Stimulated activated CD8-positive, alpha-beta memory T cell treated with anti-CD3 and anti-CD28 coated beads, Interleukin-7, amount 100 ng/mL, for 4 hours (primary cell): ENCODE measurements around the gene ETFDH.
"Not testable (repeated sequence)": the region's sequence is repeated elsewhere in the genome, so short reads cannot be mapped to it uniquely, and the experiment has no call there.

ENCODE experiments used
- DNase-seq, 2 donors: peaks; one replicate each; pipeline ENCODE4 v3.0.0-alpha.2; 2020; ENCODE audit warnings: low read depth in 2 of 2

Gene ETFDH

DNA sequence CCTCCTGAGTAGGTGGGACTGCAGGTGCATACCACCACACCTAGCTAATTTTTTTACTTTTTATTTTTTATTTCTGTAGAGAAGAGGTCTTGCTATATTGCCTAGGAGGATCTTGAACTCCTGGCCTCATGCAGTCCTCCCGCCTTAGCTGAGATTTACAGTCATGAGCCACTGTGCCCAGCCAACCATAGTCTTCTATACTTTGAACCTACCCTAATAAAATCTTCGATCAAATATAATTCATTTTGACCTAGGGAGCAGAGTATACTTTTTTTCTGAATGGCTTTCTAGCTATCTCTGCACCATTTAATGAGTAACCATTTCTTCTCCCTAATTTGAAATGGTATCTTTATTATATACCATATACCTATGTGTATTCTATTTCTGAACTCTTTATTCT is 6.7 kb downstream of the ETFDH start:
- no peak for DNase-seq

DNA sequence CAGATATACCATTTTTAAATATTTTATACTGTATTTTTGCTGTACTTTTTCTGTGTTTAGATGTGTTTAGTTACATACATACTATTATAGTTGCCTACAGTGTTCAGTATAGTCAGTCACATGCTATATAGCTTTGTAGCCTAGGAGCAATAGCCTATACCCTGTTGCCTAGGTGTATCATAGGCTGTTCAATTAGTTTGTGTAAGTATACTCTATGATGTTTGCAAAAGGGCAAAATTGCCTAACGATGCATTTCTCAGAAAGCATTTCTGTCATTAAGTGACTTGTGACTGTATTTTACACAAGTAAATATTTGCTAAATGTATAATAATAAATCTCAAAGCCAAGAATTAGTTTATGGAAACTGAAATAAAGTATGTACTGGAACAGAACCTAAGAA is 9.5 kb downstream of the ETFDH start:
- no peak for DNase-seq

DNA sequence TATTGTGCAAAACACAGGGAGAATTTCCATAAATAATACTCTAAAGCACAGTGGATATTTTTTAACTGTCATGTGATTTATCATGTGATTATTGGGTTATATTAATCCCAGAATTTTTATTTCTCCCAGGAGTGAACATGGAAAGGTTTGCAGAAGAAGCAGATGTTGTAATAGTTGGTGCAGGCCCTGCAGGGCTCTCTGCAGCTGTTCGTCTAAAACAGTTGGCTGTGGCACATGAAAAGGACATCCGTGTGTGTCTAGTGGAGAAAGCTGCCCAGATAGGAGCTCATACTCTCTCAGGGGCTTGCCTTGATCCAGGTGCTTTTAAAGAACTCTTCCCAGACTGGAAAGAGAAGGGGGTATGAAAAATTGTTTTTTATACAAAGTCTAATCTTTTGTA is 10.0 kb downstream of the ETFDH start:
- DNase-seq, result no peak

DNA sequence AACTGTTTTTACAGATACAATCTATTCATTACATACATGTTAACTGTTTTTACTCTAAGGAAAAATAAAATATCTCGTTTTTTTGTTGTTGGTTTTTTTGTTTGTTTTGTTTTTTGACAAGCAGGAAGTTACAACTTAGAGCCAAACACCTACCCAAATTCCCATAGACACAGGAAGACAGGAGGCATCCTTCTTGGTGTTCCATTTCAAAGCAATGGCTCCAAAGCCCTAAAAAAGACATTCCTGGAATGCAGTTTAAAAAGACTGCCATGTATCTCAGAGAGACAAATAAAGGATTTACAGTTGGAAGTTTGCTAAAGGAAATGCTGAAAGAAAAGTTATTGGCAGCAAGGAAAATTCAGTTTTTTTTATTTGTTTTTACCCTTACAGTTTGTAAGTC is 16.7 kb downstream of the ETFDH start:
- no peak for DNase-seq

DNA sequence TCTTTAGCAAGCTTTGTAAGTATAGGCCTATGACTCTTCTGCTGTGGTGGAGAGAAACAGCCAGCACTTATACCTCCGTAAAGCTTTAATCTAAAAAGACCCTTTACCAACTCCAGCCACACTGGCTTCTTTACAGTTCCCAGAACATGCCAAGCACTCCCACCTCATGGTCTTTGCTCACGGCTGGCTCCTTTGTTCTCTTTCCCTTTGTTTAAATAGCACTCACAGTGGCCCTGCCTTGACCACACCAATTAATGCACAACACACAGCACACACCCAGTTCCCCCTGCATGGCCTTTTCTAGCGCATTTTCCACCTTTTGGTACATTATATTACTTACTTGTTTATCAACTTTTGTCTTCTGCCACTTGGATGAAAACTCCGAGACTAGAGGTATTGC is 32.2 kb downstream of the ETFDH start:
- DNase-seq, result no peak

DNA sequence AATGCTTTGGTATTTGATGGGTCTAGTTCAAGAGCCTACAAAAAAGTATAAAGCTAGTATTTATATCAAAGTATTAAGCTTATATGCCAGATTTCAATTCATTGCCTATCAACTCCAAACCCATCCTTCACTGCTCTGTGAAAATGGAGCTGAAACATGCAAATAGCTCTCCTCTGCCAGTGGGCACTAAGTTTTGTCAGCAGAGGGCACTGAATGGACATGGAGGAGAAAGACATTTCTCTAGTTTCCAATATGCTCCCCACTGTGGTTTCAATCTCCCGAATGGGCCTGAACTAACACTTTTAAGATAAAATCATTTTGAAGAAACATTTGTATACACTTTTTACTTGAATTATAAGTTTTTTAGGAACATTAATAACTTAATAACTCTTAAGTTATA is 38.7 kb downstream of the ETFDH start:
- no peak for DNase-seq

DNA sequence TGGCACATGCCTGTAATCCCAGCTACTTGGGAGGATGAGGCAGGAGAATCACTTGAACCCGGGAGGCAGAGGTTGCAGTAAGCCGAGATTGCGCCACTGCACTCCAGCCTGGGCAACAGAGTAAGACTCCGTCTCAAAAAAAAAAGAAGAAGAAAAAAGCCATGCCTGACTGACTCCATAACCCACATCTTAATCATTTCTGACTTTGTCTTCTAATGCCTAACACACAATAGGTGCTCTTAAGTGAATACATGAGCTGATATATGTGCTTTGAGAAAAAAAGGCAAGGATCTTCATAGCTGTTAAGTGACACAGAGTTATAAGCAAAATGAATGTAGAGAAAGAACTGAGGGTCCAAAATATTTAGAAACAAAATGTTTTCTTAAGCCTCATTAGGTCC is 40.5 kb downstream of the ETFDH start:
- not testable (repeated sequence) for DNase-seq

DNA sequence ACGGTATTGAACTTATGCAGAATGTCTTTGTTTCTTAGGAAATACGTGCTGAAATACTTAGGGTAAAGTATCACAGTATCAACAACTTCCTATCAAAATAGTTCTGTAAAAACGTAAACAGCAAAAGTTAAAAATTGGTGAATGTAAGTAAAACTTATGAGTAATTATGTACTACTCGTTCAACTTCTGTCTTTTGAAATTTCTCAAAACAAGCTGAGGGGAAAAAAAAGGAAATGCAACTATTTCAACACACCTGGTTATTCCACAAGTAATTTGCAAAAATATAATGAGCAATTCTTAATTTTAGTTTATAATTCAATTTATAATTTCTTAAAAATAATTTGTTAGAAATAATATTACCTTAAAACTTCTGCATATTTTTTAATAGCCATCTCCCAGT is 42.8 kb downstream of the ETFDH start:
- DNase-seq, result no peak

DNA sequence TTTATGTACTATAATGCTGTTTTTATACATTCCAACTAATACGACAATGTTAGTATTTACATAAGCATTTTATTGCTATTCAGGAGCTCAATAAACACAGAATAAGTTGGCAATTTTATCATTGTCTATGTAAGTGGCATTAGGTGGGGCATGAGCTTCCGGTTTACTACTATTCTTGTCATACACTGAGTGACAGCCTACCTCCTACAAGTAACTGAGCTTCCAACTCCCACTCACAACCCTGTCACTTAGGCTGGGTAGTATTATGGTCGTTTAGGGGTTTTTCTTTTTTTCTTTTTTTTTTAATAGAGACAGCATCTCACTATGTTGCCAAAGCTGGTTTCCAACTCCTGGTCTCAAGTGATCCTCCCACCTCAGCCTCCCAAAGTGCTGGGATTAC is 43.7 kb downstream of the ETFDH start:
- no peak for DNase-seq

DNA sequence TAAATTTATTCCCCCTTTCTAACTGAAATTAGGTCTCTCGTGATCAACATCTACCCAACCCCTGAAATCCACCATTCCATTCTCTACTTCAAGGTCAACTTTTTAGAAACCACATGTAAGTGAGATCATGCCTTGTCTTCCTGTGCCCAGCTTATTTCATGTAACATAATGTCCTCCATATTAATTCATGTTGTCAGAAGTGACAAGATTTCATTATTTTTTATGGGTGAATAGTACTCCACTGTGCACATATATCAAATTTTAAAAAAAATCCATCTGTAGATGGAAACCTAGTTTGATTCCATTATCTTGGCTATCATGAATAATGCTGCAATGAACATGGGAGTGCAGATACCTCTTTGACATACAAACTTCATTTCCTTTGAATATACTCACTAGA is 49.6 kb downstream of the ETFDH start:
- no peak for DNase-seq

DNA sequence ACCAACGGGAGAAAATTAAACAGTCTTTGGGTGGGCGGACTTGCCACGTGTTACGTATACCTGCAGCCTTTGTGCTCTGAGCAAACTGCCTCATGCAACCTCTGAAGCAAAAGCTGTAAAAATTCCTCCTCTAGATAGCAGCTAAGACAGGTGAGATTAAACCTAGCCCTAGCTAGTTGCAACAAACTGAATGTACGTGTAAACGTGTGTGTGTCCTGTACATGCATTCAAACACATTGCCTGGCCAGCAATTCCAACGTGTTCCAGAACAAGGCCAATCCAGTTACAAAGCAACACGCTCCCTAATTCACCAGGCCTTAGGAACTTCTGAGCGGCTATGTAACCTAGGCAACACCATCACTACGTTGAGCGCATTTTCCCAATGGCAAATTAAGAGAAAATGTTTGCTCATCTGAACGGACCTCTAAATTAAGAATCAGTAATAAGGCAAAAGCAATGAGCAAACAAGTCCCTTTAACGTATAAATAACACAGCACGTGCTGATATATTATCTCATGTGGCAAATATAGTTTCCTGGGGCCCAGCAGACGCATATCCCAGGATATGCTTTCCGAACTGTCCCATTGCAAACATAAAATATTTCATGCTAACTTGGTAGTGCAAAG is 50.3 kb downstream of the ETFDH start:
- no peak for DNase-seq

DNA sequence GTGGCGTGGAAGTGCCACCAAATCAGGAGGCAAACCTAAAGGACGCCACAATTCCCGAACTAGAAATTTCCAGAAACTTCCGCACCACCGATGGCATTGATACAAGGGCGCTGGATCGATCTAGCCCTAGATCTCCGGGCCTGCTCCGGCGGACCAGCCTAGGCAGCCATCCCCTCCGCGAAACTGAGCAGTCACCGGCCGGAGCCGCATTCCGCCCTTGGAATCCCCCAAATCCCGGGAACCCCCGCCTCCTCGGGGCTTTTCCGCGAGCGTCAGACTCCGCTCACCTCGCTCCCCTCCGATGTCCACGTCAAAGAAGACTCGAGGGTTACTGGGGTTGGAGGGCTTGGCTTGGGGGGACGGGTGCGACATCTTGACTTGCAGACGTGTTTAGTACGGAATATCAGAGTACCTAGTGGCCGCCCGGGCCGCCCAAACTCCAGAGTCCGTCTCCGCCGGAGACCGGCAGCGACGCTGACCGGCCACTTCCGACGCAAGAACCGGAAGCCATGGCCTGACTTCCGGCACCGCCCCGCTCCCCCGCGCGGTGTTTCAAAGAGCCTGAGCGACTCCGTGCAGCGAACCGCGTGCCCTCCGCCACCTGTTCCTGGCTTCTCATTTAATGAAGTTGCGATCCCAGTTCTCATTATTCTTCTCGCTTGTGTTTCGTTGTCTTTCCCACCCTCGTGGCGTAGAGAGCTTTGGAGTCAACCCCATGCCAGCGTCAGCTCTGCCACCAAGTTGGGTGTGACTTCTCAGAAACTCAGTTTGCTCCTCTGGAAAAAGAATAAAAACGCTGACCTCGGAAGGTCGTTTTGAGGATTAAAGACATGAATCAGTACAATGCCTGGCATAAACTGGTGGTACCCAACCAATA is 51.1 kb downstream of the ETFDH start, which contains the start of gene PPID:
TSS of gene PPID (minus strand) at position 480 of the 877 bp plus-strand sequence. CDS start at position 372, 108 bp downstream.
- DNase-seq, result peak; percentile 66 to 77

DNA sequence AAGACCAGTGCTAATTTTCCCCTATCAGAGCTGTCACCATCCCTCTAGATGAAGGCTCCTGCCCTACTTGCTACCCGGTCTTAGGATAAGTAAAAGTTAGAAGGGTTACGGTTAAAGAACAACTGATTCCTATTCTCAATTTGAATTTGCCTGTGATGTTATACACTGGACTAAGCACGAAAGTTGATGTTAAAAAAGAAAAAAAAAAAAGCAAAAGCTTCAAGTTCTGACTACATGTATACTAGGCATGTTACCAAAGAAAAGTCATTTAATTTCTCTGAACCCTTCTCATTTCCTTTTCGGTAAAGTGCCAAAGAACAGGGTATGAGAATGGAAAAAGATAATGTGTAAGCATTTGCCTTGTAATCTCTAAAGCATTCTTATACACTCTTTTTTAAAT is 52.5 kb downstream of the ETFDH start:
- no peak for DNase-seq

DNA sequence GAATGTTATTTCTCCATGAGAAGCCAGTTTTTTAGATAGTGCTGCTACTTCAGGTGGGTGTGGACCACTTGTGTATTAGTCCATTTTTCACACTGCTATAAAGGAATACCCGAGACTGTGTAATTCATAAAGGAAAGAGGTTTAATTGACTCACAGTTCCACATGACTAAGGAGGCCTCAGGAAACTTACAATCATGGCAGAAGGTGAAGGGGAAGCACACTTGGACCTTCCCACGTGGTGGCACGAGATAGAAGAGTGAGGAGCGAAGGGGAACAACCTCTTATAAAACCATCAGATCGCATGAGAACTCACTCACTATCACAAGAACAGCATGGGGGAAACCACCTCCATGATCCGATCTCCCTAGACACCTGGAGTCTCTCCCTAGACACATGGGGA is 54.5 kb downstream of the ETFDH start:
- no peak for DNase-seq

DNA sequence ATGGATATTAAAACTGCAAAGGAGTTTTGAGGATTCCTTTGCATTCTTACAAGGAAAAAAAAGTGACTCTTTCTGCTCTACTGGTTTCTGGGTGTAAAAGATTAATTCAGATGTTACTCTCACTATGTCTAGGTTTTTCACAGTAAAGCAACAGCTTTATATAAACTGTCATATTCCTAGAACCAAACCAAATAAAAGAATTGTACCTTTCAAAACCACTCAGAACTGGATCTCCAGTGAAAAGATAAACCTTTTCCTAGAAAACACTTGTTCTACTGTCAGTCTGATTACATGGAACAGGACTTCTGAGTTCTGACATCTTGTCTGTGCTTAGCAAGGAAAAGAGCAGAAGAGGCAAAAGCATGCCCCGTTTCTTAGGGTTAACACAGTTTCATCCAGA is 56.1 kb downstream of the ETFDH start:
- DNase-seq, result no peak

DNA sequence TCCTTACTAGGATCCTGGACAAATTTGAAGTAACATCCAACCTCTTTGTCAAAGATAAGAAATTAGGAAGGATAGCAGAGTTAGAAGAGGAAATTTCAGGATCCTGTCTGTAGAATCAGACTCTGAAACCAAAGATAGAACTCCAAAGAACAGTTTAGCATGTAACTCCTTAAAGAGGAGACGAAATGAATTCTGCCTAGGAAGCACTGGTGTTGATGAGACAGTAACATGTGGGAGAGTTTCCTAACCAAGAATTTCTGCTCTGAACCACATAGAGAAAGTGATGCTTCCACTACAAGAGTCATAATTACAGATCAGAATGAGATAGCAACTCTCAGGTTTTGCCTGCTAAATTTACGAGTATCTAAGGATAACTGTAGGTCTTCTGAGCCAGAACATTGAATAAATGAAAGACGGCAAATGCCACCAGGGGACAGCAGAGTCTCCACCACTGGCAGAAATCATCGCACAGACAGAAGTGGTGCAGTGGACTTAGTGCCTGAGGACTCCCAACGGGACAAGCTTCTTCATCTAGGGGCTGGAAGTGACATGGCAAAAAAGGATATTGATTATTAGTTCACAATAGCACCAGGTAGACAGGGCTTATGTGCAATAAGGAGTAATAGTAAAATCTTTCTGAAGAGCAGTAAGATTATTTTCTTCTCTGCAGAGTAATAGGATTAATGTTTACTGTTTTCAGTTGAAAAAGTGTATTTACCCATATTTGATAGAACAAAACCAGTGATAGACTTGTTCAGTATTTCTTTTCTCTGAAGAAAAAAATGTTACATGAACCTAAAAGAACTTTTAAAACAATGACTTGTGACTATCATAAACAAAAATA is 57.8 kb downstream of the ETFDH start:
- DNase-seq, result peak in 1 of 2 donors; percentile 19

DNA sequence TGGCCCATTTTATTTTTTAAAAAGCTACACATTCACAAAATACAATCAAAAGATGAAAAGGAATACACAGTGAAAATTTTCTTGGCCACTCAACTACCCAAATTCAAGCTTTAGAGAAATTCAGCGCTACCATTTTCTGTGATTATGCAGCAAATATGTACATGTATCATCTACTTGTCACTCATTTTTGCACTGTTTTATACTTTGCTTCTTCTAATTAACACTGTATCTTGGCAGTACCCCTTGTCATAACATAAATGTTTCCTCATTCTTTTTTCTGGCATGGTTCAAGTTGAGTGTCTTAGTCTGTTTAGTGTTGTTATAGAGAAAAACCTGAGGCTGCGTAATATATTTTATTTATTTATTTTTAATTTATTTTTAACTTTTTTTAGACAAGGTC is 66.8 kb downstream of the ETFDH start:
- DNase-seq, result no peak

DNA sequence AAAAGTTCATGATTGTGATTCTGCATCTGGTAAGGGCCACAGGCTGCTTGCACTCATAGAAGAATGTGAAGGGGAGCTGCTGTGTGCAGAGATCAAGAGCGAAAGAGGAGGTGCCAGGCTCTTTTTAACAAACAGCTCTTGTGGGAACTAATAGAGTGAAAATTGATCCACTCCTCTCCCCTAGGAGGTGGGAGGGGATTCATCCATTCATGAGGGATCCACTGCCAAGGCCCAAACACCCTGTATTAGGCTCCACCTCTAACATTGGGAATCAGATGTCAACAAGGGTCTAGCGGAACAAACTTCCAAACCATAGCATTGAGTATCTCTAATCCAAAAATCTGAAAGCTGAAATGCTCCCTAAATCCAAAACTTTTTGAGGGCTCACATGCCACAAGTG is 67.5 kb downstream of the ETFDH start:
- no peak for DNase-seq

DNA sequence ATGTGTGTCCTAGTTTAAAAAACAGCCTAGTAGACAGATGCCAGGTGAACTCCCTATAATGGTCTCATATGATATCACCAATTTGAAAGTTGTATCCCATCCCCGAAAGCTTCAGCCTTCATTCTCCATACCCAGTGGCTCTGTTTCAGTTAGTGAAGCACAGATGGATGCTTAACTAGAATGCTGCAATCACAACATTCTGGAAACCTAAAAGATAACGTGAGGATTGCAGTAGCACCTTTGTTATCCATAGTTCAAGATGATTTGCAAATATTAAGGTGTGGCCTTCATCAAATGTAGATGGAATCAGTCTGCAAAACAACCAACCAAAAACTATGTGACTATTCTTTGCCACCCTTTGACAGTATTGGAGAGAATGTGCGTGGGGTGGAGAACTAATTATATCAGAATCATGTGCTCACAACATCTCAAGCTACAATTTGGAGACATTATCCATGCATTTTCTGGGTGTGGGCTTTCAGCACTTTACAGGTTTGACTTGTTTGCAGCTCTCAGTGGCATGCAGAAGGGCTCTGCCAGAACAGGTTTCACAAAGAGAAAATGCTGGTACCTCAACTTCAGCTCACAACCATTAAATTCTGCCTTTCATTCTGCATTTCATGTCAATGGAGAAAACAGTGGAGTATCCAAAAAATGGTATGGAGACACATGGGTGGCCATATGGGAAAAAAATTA is 69.4 kb downstream of the ETFDH start:
- DNase-seq, result no peak

DNA sequence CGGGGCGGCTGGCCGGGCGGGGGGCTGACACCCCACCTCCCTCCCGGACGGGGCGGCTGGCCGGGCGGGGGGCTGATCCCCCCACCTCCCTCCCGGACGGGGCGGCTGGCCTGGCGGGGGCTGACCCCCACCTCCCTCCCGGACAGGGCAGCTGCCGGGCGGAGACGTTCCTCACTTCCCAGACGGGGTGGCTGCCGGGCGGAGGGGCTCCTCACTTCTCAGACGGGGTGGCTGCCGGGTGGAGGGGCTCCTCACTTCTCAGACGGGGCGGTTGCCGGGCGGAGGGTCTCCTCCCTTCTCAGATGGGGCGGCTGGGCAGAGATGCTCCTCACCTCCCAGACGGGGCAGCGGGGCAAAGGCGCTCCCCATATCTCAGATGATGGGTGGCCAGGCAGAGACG is 74.4 kb downstream of the ETFDH start:
- DNase-seq, result not testable (repeated sequence)

DNA sequence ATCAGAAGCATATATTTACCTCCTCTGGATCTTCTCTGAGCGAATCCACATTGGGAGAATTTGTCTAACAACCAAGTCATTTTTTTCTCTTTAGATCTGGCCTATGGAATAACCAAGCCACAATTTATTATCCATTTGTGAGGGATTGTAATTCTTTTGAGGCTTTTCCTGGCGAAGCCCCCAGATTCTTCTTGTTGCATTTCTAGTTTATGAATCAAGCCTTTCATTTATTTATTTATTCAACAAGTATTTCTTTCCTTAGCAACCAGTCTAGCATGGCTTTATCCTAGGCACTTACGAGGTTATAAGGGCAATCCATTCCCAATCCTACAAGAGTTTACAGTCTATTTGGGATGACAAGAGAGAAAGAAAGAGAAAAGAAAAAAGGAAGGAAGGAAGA is 78.3 kb downstream of the ETFDH start:
- DNase-seq, result no peak
